ENCODE results near the gene REG1B. TPM values are rescaled to one million over a fixed set of nuclear protein-coding genes. Genes with fewer than 3 reads are reported as not detected.

REG1B gene
- total RNA-seq (2012; rRNA removed) (not detected in 2 replicates), polyA plus RNA-seq (2012; rRNA removed) (not detected in 2 replicates), Bru-seq, nascent RNA (not detected), BruChase-seq, experiment 1, labeled RNA remaining after a 6-hour chase (not detected), BruChase-seq, experiment 2, labeled RNA remaining after a 2-hour chase (not detected)
- polyA plus RNA-seq (2012; cell fraction: cytosol; rRNA removed), result not detected in 2 replicates
- not detected in 2 replicates for polyA plus RNA-seq (2012; cell fraction: nucleus; rRNA removed; ENCODE audit: low replicate concordance)
- long read RNA-seq, result 0 reads

- Histone ChIP-seq H3K4ac (ENCODE audit: low read depth, low read length) (no peak within 1 kb of the TSS), H2AK9ac (replicated peaks; ENCODE audit: low read depth, low read length, poor library complexity) (no peak within 1 kb of the TSS), H4K5ac (ENCODE audit: low read depth, low read length) (no peak within 1 kb of the TSS), H3K79me1 (ENCODE audit: low read depth in 1 of 2, low read length in 2 of 2) (no peaks in the 10 kb centered on the region), H4K91ac (ENCODE audit: insufficient read depth, low read depth, low read length) (no peak within 1 kb of the TSS), H3K9ac (ENCODE audit: low read depth, low read length) (no peak within 1 kb of the TSS), H2BK5ac (ENCODE audit: low read depth, low read length, poor library complexity, severe bottlenecking) (no peak within 1 kb of the TSS), H4K20me1 (ENCODE audit: insufficient read depth, low read length) (no peaks in the 10 kb centered on the region), H3K4me3 (ENCODE audit: insufficient read depth, low read depth, low read length) (no peak within 1 kb of the TSS), H2AK5ac (ENCODE audit: low read depth, low read length) (no peak within 1 kb of the TSS), H3K18ac (ENCODE audit: low read depth, low read length) (no peak within 1 kb of the TSS), H3K4me2 (ENCODE audit: low read depth, low read length) (no peak within 1 kb of the TSS), H2BK20ac (ENCODE audit: low read depth, low read length) (no peak within 1 kb of the TSS), H3K36me3 (ENCODE audit: control insufficient read depth, insufficient read depth, low read length) (no peaks in the 10 kb centered on the region), H2BK120ac (ENCODE audit: low read depth, low read length) (no peak within 1 kb of the TSS), H3K27ac (ENCODE audit: insufficient read depth, low read length) (no peak within 1 kb of the TSS), H2AFZ (replicated peaks; ENCODE audit: low read length, poor library complexity) (no peak within 1 kb of the TSS), H3K9me3 (ENCODE audit: control insufficient read depth, insufficient read depth, low read length) (peaks cover 13% of the 10 kb centered on the region), H4K8ac (ENCODE audit: low read depth in 2 of 2, low read length in 2 of 2) (no peak within 1 kb of the TSS), H2BK15ac (ENCODE audit: low read depth, low read length) (no peak within 1 kb of the TSS), H3K27me3 (ENCODE audit: control insufficient read depth, insufficient read depth, low read length) (no peaks in the 10 kb centered on the region), H3K14ac (replicated peaks; ENCODE audit: low read depth, low read length) (no peak within 1 kb of the TSS), H3K9me1 (ENCODE audit: insufficient read depth, low read length) (no peaks in the 10 kb centered on the region), H3K23ac (ENCODE audit: low read depth, low read length) (no peak within 1 kb of the TSS), H3K56ac (ENCODE audit: extremely low read depth, insufficient read depth, low read length) (no peak within 1 kb of the TSS), H3K4me1 (ENCODE audit: control insufficient read depth, insufficient read depth, low read length) (no peaks in the 10 kb centered on the region)
- intact Hi-C loops (cut with micrococcal nuclease) (no loop called here), dilution Hi-C loops (cut with HindIII; ENCODE audit: low sequenced_read_pairs, unreplicated experiment) (no loop called here), in situ Hi-C loops (cut with MboI; ENCODE audit: low sequenced_read_pairs) (no loop called here)
- ATAC-seq (ENCODE audit: low read depth) (no peak), DNase-seq (no peak)
- BruUV-seq (replicated peaks), result no TSS peak
- WGBS, 2 experiments (ENCODE audit: extremely low coverage in 2 of 2, insufficient read length in 1 of 2), result no CpG with 5 or more reads among the region's 2 CpGs
- no peak for TF ChIP-seq NFE2L2 (IDR thresholded peaks at IDR 0.05; ENCODE audit: low read depth, low read length)
- TF ChIP-seq RAD21 (IDR thresholded peaks at IDR 0.05; ENCODE audit: low read length), result no peak
- no peak for TF ChIP-seq RFX5 (IDR thresholded peaks at IDR 0.05; ENCODE audit: low read depth, low read length)
- TF ChIP-seq BHLHE40 (IDR thresholded peaks at IDR 0.05; ENCODE audit: low read depth, low read length), result no peak
- TF ChIP-seq MXI1 (IDR thresholded peaks at IDR 0.05; ENCODE audit: borderline replicate concordance, low read depth, low read length), result no peak
- TF ChIP-seq CTCF (conservative IDR thresholded peaks at IDR 0.05; ENCODE audit: low read depth, low read length), result no peak
- no peak for TF ChIP-seq USF2 (IDR thresholded peaks at IDR 0.05; ENCODE audit: low read depth, low read length)
- no peak for TF ChIP-seq ELK1 (IDR thresholded peaks at IDR 0.05; ENCODE audit: borderline replicate concordance, low read depth, low read length)
- ChIA-PET POLR2A (ENCODE audit: unreplicated experiment) (no interaction called here), CTCF (no interaction called here)
Observed at GRCh38 chr2:79087785-79088364, at the start of gene REG1B. REG1B (minus strand) TSS chr2:79087993; CDS start chr2:79087612, 381 bp downstream.
